HG03520 (cell line): ENCODE measurements around the gene LIPM.

ENCODE experiments used
- ATAC-seq: cut with Tn5 transposase; IDR thresholded peaks from one replicate; pipeline ENCODE4 v1.9.1; 2021; ENCODE audit warnings: mild to moderate bottlenecking, moderate library complexity; ENCODE audit not compliant: unreplicated experiment

The LIPM gene

GRCh38 chr10:88800152-88801125, 2.1 kb upstream of the LIPM start:
- no peak for ATAC-seq

GRCh38 chr10:88803641-88804040, 1.1 kb downstream of the LIPM start:
- ATAC-seq = no peak

GRCh38 chr10:88804083-88804812, 1.7 kb downstream of the LIPM start:
- ATAC-seq = no peak

- ATAC-seq = no peak
Observed at GRCh38 chr10:88805361-88805760, 2.8 kb downstream of the LIPM start.

- ATAC-seq = no peak
Observed at GRCh38 chr10:88805924-88806323, 3.4 kb downstream of the LIPM start.

- no peak for ATAC-seq
Observed at GRCh38 chr10:88809621-88810020, 7.1 kb downstream of the LIPM start.

GRCh38 chr10:88810196-88810961, 7.8 kb downstream of the LIPM start:
- ATAC-seq = no peak

GRCh38 chr10:88813200-88813599, 10.7 kb downstream of the LIPM start:
- ATAC-seq = no peak

GRCh38 chr10:88819290-88819689, 16.8 kb downstream of the LIPM start:
- no peak for ATAC-seq

GRCh38 chr10:88820748-88821401, 18.3 kb downstream of the LIPM start:
- no peak for ATAC-seq

GRCh38 chr10:88826388-88826787, 23.9 kb downstream of the LIPM start:
- ATAC-seq = no peak

GRCh38 chr10:88827671-88828070, 25.1 kb downstream of the LIPM start:
- ATAC-seq = no peak

- no peak for ATAC-seq
Observed at GRCh38 chr10:88828310-88828709, 25.8 kb downstream of the LIPM start.

- no peak for ATAC-seq
Observed at GRCh38 chr10:88830643-88831268, 28.2 kb downstream of the LIPM start.

GRCh38 chr10:88831709-88832108, 29.2 kb downstream of the LIPM start:
- no peak for ATAC-seq

GRCh38 chr10:88832376-88832775, 29.8 kb downstream of the LIPM start:
- no peak for ATAC-seq

GRCh38 chr10:88833156-88833555, 30.6 kb downstream of the LIPM start:
- ATAC-seq = no peak

GRCh38 chr10:88833723-88834122, 31.2 kb downstream of the LIPM start:
- no peak for ATAC-seq

GRCh38 chr10:88835096-88835909, 32.8 kb downstream of the LIPM start:
- ATAC-seq = peak; percentile 82

GRCh38 chr10:88835910-88836221, 33.3 kb downstream of the LIPM start:
- ATAC-seq = peak; percentile 12
